ENCODE data around the gene RSF1. TPM values are rescaled to one million over a fixed set of nuclear protein-coding genes. Genes with fewer than 3 reads are reported as not detected.
A peak's percentile ranks its signal among the peaks of the same experiment; 100 is the strongest.

Gene RSF1
- total RNA-seq, 1 experiment from 2014 or later, result 83.0 TPM

GRCh38 chr11:77770629-77771028, 49.9 kb downstream of the RSF1 start:
- TF ChIP-seq REST (IDR thresholded peaks at IDR 0.05; ENCODE audit: insufficient read depth in 1 of 2, low read depth in 2 of 2, low read length in 1 of 2), result no peak
- no peak for TF ChIP-seq POLR2AphosphoS5 (IDR thresholded peaks at IDR 0.05; ENCODE audit: low read depth, low read length)
- TF ChIP-seq TCF7L2 (IDR thresholded peaks at IDR 0.05; ENCODE audit: low read depth, low read length), result no peak
- TF ChIP-seq SIN3A (IDR thresholded peaks at IDR 0.05; ENCODE audit: borderline replicate concordance, insufficient read depth, low read depth, low read length), result no peak
- TF ChIP-seq CTCF (IDR thresholded peaks at IDR 0.05), result no peak
- intact Hi-C loops (cut with micrococcal nuclease; ENCODE audit: unreplicated experiment), result no loop called here
- BruUV-seq (replicated peaks), result no TSS peak
- H3K4me3 ChIP-seq (ENCODE audit: low read depth in 2 of 2, low read length in 2 of 2), result no peak overlapping the region
- H3K9me3 ChIP-seq (ENCODE audit: control insufficient read depth, insufficient read depth, low read depth, low read length), result no peaks in the 10 kb centered on the region
- H3K36me3 ChIP-seq (ENCODE audit: control insufficient read depth, insufficient read depth, low read length), result no peaks in the 10 kb centered on the region
- peaks cover 9% of the 10 kb centered on the region; the same call in 1 of the 2 replicates for H3K4me1 ChIP-seq (ENCODE audit: control insufficient read depth, insufficient read depth, low read length)
- ATAC-seq (no peak), DNase-seq (ENCODE audit: low read depth, low spot score) (no peak)
- H3K27me3 ChIP-seq (ENCODE audit: control insufficient read depth, insufficient read depth, low read length), result no peaks in the 10 kb centered on the region
- ChIA-PET CTCF (no interaction called here), POLR2A (no interaction called here)
- H3K27ac ChIP-seq (ENCODE audit: low read length), result no peak overlapping the region
- in situ Hi-C loops (cut with HindIII; ENCODE audit: low pct_unique_long_range_greater_than_20kb, low sequenced_read_pairs), result no loop called here

- no peak for ATAC-seq
- Histone ChIP-seq H3K27me3 (ENCODE audit: control insufficient read depth, insufficient read depth, low read length) (no peaks in the 10 kb centered on the region), H3K4me1 (ENCODE audit: control insufficient read depth, insufficient read depth, low read length) (no peaks in the 10 kb centered on the region), H3K27ac (ENCODE audit: low read length) (no peak overlapping the region), H3K36me3 (ENCODE audit: control insufficient read depth, insufficient read depth, low read length) (peaks cover 7% of the 10 kb centered on the region), H3K9me3 (ENCODE audit: control insufficient read depth, insufficient read depth, low read depth, low read length) (no peaks in the 10 kb centered on the region), H3K4me3 (ENCODE audit: low read depth in 2 of 2, low read length in 2 of 2) (no peak overlapping the region)
- in situ Hi-C loops (cut with HindIII; ENCODE audit: low pct_unique_long_range_greater_than_20kb, low sequenced_read_pairs) (no loop called here), intact Hi-C loops (cut with micrococcal nuclease; ENCODE audit: unreplicated experiment) (no loop called here)
- DNase-seq (ENCODE audit: low read depth, low spot score), result no peak
- TSS peak; percentile 6 for BruUV-seq (replicated peaks)
- TF ChIP-seq CTCF (IDR thresholded peaks at IDR 0.05), result no peak
- no peak for TF ChIP-seq TCF7L2 (IDR thresholded peaks at IDR 0.05; ENCODE audit: low read depth, low read length)
- no peak for TF ChIP-seq REST (IDR thresholded peaks at IDR 0.05; ENCODE audit: insufficient read depth in 1 of 2, low read depth in 2 of 2, low read length in 1 of 2)
- no peak for TF ChIP-seq POLR2AphosphoS5 (IDR thresholded peaks at IDR 0.05; ENCODE audit: low read depth, low read length)
- no peak for TF ChIP-seq SIN3A (IDR thresholded peaks at IDR 0.05; ENCODE audit: borderline replicate concordance, insufficient read depth, low read depth, low read length)
- CTCF ChIA-PET, result interaction anchor here (0.6 to 1.2 kb wide), 2 partner anchors 13 to 1847 kb away, joined by 3 read pairs; no protein-coding TSS in a partner anchor
- POLR2A ChIA-PET, result interaction anchor here (0.6 kb wide), 1 partner anchor 202 kb away, joined by 7 read pairs; no protein-coding TSS in a partner anchor
Observed at GRCh38 chr11:77762426-77762825, 58.1 kb downstream of the RSF1 start.

Data from Panc1 (cell line).